GM23338 (cell line): Measurements from ENCODE around the gene DDC.

Experiments used
- CREB1 ChIP-seq: fragments of 250-450 bp; sonication (Bioruptor Pico); IDR thresholded peaks from 2 replicates; pipeline ENCODE4 v1.5.0; 2020; ENCODE audit warnings: low read depth, mild to moderate bottlenecking, moderate library complexity
- EZH2 ChIP-seq: fragments of 200-600 bp; sonication (generic); IDR thresholded peaks from one replicate; pipeline ENCODE4 v1.8.0; 2017; ENCODE audit warnings: antibody characterized with exemption, mild to moderate bottlenecking, low read depth; ENCODE audit not compliant: unreplicated experiment
- EZH2phosphoT487 ChIP-seq: fragments of 200-600 bp; sonication (generic); IDR thresholded peaks from one replicate; pipeline ENCODE4 v1.8.1; 2018; ENCODE audit warnings: antibody characterized with exemption; ENCODE audit not compliant: unreplicated experiment
- JUNB ChIP-seq: IDR thresholded peaks from one replicate; pipeline ENCODE4 v1.6.1; 2016; ENCODE audit warnings: antibody characterized with exemption; ENCODE audit not compliant: unreplicated experiment
- POLR2AphosphoS5 ChIP-seq: IDR thresholded peaks from 2 replicates; pipeline ENCODE4 v1.6.1; 2016; ENCODE audit warnings: antibody characterized with exemption, low read depth
- ZNF114 ChIP-seq: fragments of 250-450 bp; sonication (Bioruptor Pico); IDR thresholded peaks from 2 replicates; pipeline ENCODE4 v1.5.0; 2020; ENCODE audit warnings: mild to moderate bottlenecking, moderate library complexity
- ZNF331 ChIP-seq: fragments of 250-450 bp; sonication (Bioruptor Pico); IDR thresholded peaks from 2 replicates; pipeline ENCODE4 v1.5.0; 2020; ENCODE audit warnings: low read depth, mild to moderate bottlenecking, moderate library complexity
- TF ChIP-seq, protein P1 (sequence below), 2 experiments: fragments of 200-600 bp in 1 of 2; sonication (generic) in 1 of 2; conservative IDR thresholded peaks; 2 replicates each; pipeline versions ENCODE4 v1.5.1 to v1.6.1; 2016 to 2017; ENCODE audit warnings: antibody characterized with exemption in 2 of 2, low read depth in 2 of 2, mild to moderate bottlenecking in 2 of 2, moderate library complexity in 1 of 2
- TF ChIP-seq, protein P2 (sequence below): IDR thresholded peaks from one replicate; pipeline ENCODE4 v1.6.1; 2018; ENCODE audit warnings: antibody characterized with exemption; ENCODE audit not compliant: unreplicated experiment

DNA sequence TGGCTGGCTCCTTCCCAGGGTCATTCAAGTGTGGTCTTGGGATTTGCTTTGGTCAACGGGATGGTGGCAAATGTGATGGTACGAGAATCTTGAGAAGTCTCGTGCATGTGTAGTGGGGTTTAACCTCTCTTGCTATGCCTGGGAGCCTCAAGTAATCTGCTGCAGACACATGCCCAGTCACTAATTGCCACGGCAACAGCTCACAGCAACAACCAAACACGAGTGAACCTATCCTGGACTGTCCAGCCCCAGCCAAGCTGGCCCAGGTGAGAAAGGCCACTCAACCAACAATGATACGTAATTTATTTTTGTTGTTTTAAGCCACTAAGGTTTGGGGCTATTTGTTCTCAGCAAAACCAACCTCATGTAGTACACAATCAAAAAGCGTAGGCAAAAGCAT is 38.1 kb upstream of the DDC start:
- TF ChIP-seq ZNF114 (CRISPR knock-in tag), result no peak
- TF ChIP-seq, protein P1, sequence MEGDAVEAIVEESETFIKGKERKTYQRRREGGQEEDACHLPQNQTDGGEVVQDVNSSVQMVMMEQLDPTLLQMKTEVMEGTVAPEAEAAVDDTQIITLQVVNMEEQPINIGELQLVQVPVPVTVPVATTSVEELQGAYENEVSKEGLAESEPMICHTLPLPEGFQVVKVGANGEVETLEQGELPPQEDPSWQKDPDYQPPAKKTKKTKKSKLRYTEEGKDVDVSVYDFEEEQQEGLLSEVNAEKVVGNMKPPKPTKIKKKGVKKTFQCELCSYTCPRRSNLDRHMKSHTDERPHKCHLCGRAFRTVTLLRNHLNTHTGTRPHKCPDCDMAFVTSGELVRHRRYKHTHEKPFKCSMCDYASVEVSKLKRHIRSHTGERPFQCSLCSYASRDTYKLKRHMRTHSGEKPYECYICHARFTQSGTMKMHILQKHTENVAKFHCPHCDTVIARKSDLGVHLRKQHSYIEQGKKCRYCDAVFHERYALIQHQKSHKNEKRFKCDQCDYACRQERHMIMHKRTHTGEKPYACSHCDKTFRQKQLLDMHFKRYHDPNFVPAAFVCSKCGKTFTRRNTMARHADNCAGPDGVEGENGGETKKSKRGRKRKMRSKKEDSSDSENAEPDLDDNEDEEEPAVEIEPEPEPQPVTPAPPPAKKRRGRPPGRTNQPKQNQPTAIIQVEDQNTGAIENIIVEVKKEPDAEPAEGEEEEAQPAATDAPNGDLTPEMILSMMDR (conservative IDR thresholded peaks at IDR 0.05; ENCODE audit: low read depth in 2 of 2), result no peak
- no peak for TF ChIP-seq EZH2phosphoT487
- TF ChIP-seq, protein P2, sequence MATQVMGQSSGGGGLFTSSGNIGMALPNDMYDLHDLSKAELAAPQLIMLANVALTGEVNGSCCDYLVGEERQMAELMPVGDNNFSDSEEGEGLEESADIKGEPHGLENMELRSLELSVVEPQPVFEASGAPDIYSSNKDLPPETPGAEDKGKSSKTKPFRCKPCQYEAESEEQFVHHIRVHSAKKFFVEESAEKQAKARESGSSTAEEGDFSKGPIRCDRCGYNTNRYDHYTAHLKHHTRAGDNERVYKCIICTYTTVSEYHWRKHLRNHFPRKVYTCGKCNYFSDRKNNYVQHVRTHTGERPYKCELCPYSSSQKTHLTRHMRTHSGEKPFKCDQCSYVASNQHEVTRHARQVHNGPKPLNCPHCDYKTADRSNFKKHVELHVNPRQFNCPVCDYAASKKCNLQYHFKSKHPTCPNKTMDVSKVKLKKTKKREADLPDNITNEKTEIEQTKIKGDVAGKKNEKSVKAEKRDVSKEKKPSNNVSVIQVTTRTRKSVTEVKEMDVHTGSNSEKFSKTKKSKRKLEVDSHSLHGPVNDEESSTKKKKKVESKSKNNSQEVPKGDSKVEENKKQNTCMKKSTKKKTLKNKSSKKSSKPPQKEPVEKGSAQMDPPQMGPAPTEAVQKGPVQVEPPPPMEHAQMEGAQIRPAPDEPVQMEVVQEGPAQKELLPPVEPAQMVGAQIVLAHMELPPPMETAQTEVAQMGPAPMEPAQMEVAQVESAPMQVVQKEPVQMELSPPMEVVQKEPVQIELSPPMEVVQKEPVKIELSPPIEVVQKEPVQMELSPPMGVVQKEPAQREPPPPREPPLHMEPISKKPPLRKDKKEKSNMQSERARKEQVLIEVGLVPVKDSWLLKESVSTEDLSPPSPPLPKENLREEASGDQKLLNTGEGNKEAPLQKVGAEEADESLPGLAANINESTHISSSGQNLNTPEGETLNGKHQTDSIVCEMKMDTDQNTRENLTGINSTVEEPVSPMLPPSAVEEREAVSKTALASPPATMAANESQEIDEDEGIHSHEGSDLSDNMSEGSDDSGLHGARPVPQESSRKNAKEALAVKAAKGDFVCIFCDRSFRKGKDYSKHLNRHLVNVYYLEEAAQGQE, result no peak
- TF ChIP-seq JUNB, result no peak
- no peak for TF ChIP-seq POLR2AphosphoS5
- no peak for TF ChIP-seq EZH2
- TF ChIP-seq ZNF331, result no peak
- no peak for TF ChIP-seq CREB1 (CRISPR knock-in tag)
